ENCODE measurements around the gene LY6G6C. TPM values are rescaled to one million over a fixed set of nuclear protein-coding genes. Genes with fewer than 3 reads are reported as not detected.

Gene LY6G6C
- total and polyA plus RNA-seq, 2 of the 4 experiments (the other 2 are of a cell fraction), result not detected

DNA sequence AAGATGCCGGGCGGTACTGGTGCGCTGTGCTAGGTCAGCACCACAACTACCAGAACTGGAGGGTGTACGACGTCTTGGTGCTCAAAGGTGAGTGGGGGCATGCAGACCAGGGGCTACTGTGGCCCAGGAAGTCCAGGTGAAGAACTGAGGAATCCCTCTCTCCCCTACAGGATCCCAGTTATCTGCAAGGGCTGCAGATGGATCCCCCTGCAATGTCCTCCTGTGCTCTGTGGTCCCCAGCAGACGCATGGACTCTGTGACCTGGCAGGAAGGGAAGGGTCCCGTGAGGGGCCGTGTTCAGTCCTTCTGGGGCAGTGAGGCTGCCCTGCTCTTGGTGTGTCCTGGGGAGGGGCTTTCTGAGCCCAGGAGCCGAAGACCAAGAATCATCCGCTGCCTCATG lies 13.8 kb downstream of the LY6G6C start:
- in situ Hi-C loops (cut with MboI; ENCODE audit: low sequenced_read_pairs) (no loop called here), dilution Hi-C loops (cut with HindIII; ENCODE audit: low sequenced_read_pairs, unreplicated experiment) (no loop called here), intact Hi-C loops (cut with micrococcal nuclease) (no loop called here)
- Histone ChIP-seq H3K27me3 (ENCODE audit: control insufficient read depth, insufficient read depth, low read length) (peaks cover 14% of the 10 kb centered on the region; the same call in 1 of the 2 replicates), H2AK5ac (ENCODE audit: low read depth, low read length) (no peak overlapping the region), H4K8ac (ENCODE audit: low read depth in 2 of 2, low read length in 2 of 2) (no peak overlapping the region), H3K79me1 (ENCODE audit: low read depth in 1 of 2, low read length in 2 of 2) (peaks cover 0 to 2% of the 10 kb centered on the region in 2 experiments; a peak in 1 of 4 replicates), H3K4me3 (ENCODE audit: insufficient read depth, low read depth, low read length) (no peak overlapping the region), H3K14ac (replicated peaks; ENCODE audit: low read depth, low read length) (no peak overlapping the region), H2BK5ac (ENCODE audit: low read depth, low read length, poor library complexity, severe bottlenecking) (no peak overlapping the region), H3K9me3 (ENCODE audit: control insufficient read depth, insufficient read depth, low read length) (no peaks in the 10 kb centered on the region), H3K36me3 (ENCODE audit: control insufficient read depth, insufficient read depth, low read length) (no peaks in the 10 kb centered on the region), H4K91ac (ENCODE audit: insufficient read depth, low read depth, low read length) (no peak overlapping the region), H3K9me1 (ENCODE audit: insufficient read depth, low read length) (no peaks in the 10 kb centered on the region), H3K23ac (ENCODE audit: low read depth, low read length) (no peak overlapping the region), H3K4me1 (ENCODE audit: control insufficient read depth, insufficient read depth, low read length) (no peaks in the 10 kb centered on the region), H3K56ac (ENCODE audit: extremely low read depth, insufficient read depth, low read length) (no peak overlapping the region), H2AFZ (replicated peaks; ENCODE audit: low read length, poor library complexity) (no peak overlapping the region), H3K4ac (ENCODE audit: low read depth, low read length) (no peak overlapping the region), H2BK120ac (ENCODE audit: low read depth, low read length) (no peak overlapping the region), H4K5ac (ENCODE audit: low read depth, low read length) (no peak overlapping the region), H4K20me1 (ENCODE audit: insufficient read depth, low read length) (no peaks in the 10 kb centered on the region; the same call in 1 of the 2 replicates), H3K27ac (ENCODE audit: insufficient read depth, low read length) (no peak overlapping the region), H3K4me2 (ENCODE audit: low read depth, low read length) (no peak overlapping the region), H2AK9ac (replicated peaks; ENCODE audit: low read depth, low read length, poor library complexity) (no peak overlapping the region), H3K9ac (ENCODE audit: low read depth, low read length) (no peak overlapping the region), H3K18ac (ENCODE audit: low read depth, low read length) (no peak overlapping the region), H2BK20ac (ENCODE audit: low read depth, low read length) (no peak overlapping the region), H2BK15ac (ENCODE audit: low read depth, low read length) (no peak overlapping the region)
- no peak for TF ChIP-seq POLR2A (IDR thresholded peaks at IDR 0.05; ENCODE audit: low read depth, low read length)
- no peak for TF ChIP-seq CEBPB (IDR thresholded peaks at IDR 0.05; ENCODE audit: low read depth, low read length)
- no peak for TF ChIP-seq BHLHE40 (IDR thresholded peaks at IDR 0.05; ENCODE audit: low read depth, low read length)
- no peak for TF ChIP-seq FOS (IDR thresholded peaks at IDR 0.05; ENCODE audit: low read depth, low read length)
- no peak for TF ChIP-seq MAZ (IDR thresholded peaks at IDR 0.05; ENCODE audit: borderline replicate concordance, low read depth, low read length)
- no peak for TF ChIP-seq RAD21 (IDR thresholded peaks at IDR 0.05; ENCODE audit: low read length)
- TF ChIP-seq, protein P1, sequence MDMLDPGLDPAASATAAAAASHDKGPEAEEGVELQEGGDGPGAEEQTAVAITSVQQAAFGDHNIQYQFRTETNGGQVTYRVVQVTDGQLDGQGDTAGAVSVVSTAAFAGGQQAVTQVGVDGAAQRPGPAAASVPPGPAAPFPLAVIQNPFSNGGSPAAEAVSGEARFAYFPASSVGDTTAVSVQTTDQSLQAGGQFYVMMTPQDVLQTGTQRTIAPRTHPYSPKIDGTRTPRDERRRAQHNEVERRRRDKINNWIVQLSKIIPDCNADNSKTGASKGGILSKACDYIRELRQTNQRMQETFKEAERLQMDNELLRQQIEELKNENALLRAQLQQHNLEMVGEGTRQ (IDR thresholded peaks at IDR 0.05; ENCODE audit: low read depth, low read length), result no peak
- no peak for TF ChIP-seq SMC3 (IDR thresholded peaks at IDR 0.05; ENCODE audit: low read depth, low read length)
- TF ChIP-seq, protein P2, sequence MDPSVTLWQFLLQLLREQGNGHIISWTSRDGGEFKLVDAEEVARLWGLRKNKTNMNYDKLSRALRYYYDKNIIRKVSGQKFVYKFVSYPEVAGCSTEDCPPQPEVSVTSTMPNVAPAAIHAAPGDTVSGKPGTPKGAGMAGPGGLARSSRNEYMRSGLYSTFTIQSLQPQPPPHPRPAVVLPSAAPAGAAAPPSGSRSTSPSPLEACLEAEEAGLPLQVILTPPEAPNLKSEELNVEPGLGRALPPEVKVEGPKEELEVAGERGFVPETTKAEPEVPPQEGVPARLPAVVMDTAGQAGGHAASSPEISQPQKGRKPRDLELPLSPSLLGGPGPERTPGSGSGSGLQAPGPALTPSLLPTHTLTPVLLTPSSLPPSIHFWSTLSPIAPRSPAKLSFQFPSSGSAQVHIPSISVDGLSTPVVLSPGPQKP (IDR thresholded peaks at IDR 0.05; ENCODE audit: borderline replicate concordance, low read depth, low read length), result no peak
- TF ChIP-seq RFX5 (IDR thresholded peaks at IDR 0.05; ENCODE audit: low read depth, low read length), result no peak
- no peak for TF ChIP-seq RCOR1 (IDR thresholded peaks at IDR 0.05; ENCODE audit: insufficient replicate concordance, low read length)
- TF ChIP-seq MAFK (IDR thresholded peaks at IDR 0.05; ENCODE audit: low read depth, low read length), result no peak
- TF ChIP-seq NFE2L2 (IDR thresholded peaks at IDR 0.05; ENCODE audit: low read depth, low read length), result no peak
- no peak for TF ChIP-seq MXI1 (IDR thresholded peaks at IDR 0.05; ENCODE audit: borderline replicate concordance, low read depth, low read length)
- TF ChIP-seq, protein P3, sequence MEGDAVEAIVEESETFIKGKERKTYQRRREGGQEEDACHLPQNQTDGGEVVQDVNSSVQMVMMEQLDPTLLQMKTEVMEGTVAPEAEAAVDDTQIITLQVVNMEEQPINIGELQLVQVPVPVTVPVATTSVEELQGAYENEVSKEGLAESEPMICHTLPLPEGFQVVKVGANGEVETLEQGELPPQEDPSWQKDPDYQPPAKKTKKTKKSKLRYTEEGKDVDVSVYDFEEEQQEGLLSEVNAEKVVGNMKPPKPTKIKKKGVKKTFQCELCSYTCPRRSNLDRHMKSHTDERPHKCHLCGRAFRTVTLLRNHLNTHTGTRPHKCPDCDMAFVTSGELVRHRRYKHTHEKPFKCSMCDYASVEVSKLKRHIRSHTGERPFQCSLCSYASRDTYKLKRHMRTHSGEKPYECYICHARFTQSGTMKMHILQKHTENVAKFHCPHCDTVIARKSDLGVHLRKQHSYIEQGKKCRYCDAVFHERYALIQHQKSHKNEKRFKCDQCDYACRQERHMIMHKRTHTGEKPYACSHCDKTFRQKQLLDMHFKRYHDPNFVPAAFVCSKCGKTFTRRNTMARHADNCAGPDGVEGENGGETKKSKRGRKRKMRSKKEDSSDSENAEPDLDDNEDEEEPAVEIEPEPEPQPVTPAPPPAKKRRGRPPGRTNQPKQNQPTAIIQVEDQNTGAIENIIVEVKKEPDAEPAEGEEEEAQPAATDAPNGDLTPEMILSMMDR (conservative IDR thresholded peaks at IDR 0.05; ENCODE audit: low read depth, low read length), result no peak
- no peak for TF ChIP-seq CHD1 (IDR thresholded peaks at IDR 0.05; ENCODE audit: low read depth, low read length)
- ATAC-seq (ENCODE audit: low read depth) (no peak), DNase-seq (no peak)
- ChIA-PET CTCF (no interaction called here), POLR2A (ENCODE audit: unreplicated experiment) (no interaction called here)
- WGBS, 2 experiments (ENCODE audit: extremely low coverage in 2 of 2, insufficient read length in 1 of 2), result 100% methylated on average over 2 of the region's 10 CpGs; no CpG with 5 or more reads in 1 of the 2 experiments
- BruUV-seq (replicated peaks), result no TSS peak
